SU-DHL-6 (cell line): ENCODE data around the gene CHST15.

Experiments used
- CTCF ChIP-seq: fragments of 200-600 bp; sonication (generic); IDR thresholded peaks from one replicate; pipeline ENCODE4 v1.5.1; 2017; ENCODE audit warnings: antibody characterized with exemption, mild to moderate bottlenecking, low read length, moderate library complexity; ENCODE audit not compliant: insufficient read depth, poor library complexity, severe bottlenecking
- EZH2phosphoT487 ChIP-seq: fragments of 200-600 bp; sonication (generic), shearing (Covaris generic); conservative IDR thresholded peaks from 2 replicates; pipeline ENCODE4 v1.6.1; 2018; ENCODE audit warnings: mild to moderate bottlenecking, antibody characterized with exemption, low read length, moderate library complexity, mixed read lengths

GRCh38 chr10:124049484-124049883 lies 43.9 kb downstream of the CHST15 start:
- TF ChIP-seq CTCF (no peak), EZH2phosphoT487 (no peak)
